GM12878 (cell line): Measurements from ENCODE around the gene SCUBE2. TPM values are rescaled to one million over a fixed set of nuclear protein-coding genes. Genes with fewer than 3 reads are reported as not detected.

Experiments
- ATAC-seq: fragments of 200-7000 bp; cut with Tn5 transposase; 3 replicates; pipeline ENCODE4 v1.9.1; 2020; ENCODE audit warnings: mild to moderate bottlenecking, moderate library complexity
- BruUV-seq: library from RNA; stranded (reverse); fragments of 400-500 nt; replicated peaks from 2 replicates; lab custom pipeline; 2021; lab: Mats Ljungman, UMichigan
- CTCF ChIA-PET: fragments of 300-600 bp; sonication (Branson Sonifier 250); formaldehyde crosslinking; extraction: SDS; loops from one replicate; lab custom pipeline; 2021; ENCODE audit warnings: inconsistent platforms; lab: Yijun Ruan, JAX
- POLR2A ChIA-PET: fragments of 350-600 bp; formaldehyde crosslinking; extraction: SDS; loops from one replicate; lab custom pipeline; 2021; ENCODE audit warnings: inconsistent platforms; lab: Charles Lee
- RAD21 ChIA-PET: fragments of 300-600 bp; sonication (Branson Sonifier 250); formaldehyde crosslinking; loops from one replicate; lab custom pipeline; 2023; ENCODE audit warnings: antibody characterized with exemption; ENCODE audit not compliant: unreplicated experiment; lab: Charles Lee
- SMC1A ChIA-PET: fragments of 300-600 bp; sonication (Branson Sonifier 250); formaldehyde crosslinking; loops from one replicate; lab custom pipeline; 2023; ENCODE audit not compliant: unreplicated experiment, uncharacterized antibody; lab: Charles Lee
- DNase-seq: peaks from one replicate; pipeline ENCODE4 v3.0.0-alpha.2; 2011; ENCODE audit warnings: low read depth, low spot score
- FAIRE-seq: peaks from 3 replicates; lab custom pipeline; 2011; peaks lifted over from hg19 to GRCh38; lab: Jason Lieb, UNC
- H2AFZ ChIP-seq: 2 replicates; pipeline ENCODE4 v1.6.0; 2011; ENCODE audit warnings: low read depth, low read length, control low read depth; ENCODE audit not compliant: control insufficient read depth
- H3K27ac ChIP-seq: 2 replicates; pipeline ENCODE4 v1.5.1; 2011; ENCODE audit warnings: control low read depth; ENCODE audit not compliant: control insufficient read depth, insufficient read depth
- H3K27me3 ChIP-seq, 2 experiments: replicated peaks in 1 of 2; 2 replicates each; pipeline versions ENCODE4 v1.6.0 to v1.6.1; 2011; ENCODE audit warnings: low read length in 1 of 2; ENCODE audit not compliant: control insufficient read depth in 2 of 2, insufficient read depth in 2 of 2
- H3K36me3 ChIP-seq, 2 experiments: 2 replicates each; pipeline ENCODE4 v1.5.1; 2011; ENCODE audit warnings: low read length in 1 of 2; ENCODE audit not compliant: control insufficient read depth in 2 of 2, insufficient read depth in 2 of 2
- H3K4me1 ChIP-seq: 2 replicates; pipeline ENCODE4 v1.6.1; 2011; ENCODE audit warnings: mild to moderate bottlenecking, low read length, moderate library complexity, mixed read lengths; ENCODE audit not compliant: control insufficient read depth, insufficient read depth
- H3K4me2 ChIP-seq: 2 replicates; pipeline ENCODE4 v1.6.0; 2011; ENCODE audit warnings: control low read depth; ENCODE audit not compliant: control insufficient read depth, insufficient read depth
- H3K4me3 ChIP-seq: fragments of 200-600 bp; sonication (generic); 2 replicates; pipeline ENCODE4 v1.5.1; 2016
- H3K79me2 ChIP-seq: 2 replicates; pipeline ENCODE4 v1.6.0; 2011; ENCODE audit warnings: low read length; ENCODE audit not compliant: control insufficient read depth, insufficient read depth
- H3K9ac ChIP-seq: 2 replicates; pipeline ENCODE4 v1.8.0; 2011; ENCODE audit warnings: low read length, control low read depth, mixed read lengths; ENCODE audit not compliant: control insufficient read depth, insufficient read depth
- H3K9me3 ChIP-seq: replicated peaks from 3 replicates; pipeline ENCODE4 v1.5.1; 2011; ENCODE audit warnings: mild to moderate bottlenecking, low read length; ENCODE audit not compliant: control insufficient read depth, insufficient read depth
- H4K20me1 ChIP-seq: 2 replicates; pipeline ENCODE4 v1.6.0; 2011; ENCODE audit not compliant: control insufficient read depth, insufficient read depth
- ATF2 ChIP-seq: IDR thresholded peaks from 2 replicates; pipeline ENCODE4 v1.6.1; 2012; ENCODE audit warnings: low read length, inconsistent platforms
- GABPA ChIP-seq: IDR thresholded peaks from 2 replicates; pipeline ENCODE4 v1.6.1; 2014; ENCODE audit warnings: antibody characterized with exemption, low read depth, mild to moderate bottlenecking, inconsistent platforms
- HDAC2 ChIP-seq: fragments of 200-600 bp; sonication (generic); IDR thresholded peaks from 2 replicates; pipeline ENCODE4 v1.6.1; 2017
- NFIC ChIP-seq: IDR thresholded peaks from 2 replicates; pipeline ENCODE4 v1.6.1; 2012; ENCODE audit warnings: low read depth, mild to moderate bottlenecking, inconsistent platforms, low read length, moderate library complexity
- ZBED1 ChIP-seq: IDR thresholded peaks from 2 replicates; pipeline ENCODE4 v1.6.1; 2016; ENCODE audit warnings: borderline replicate concordance
- ZNF622 ChIP-seq: fragments of 450-650 bp; IDR thresholded peaks from 2 replicates; pipeline ENCODE4 v1.6.1; 2017; ENCODE audit warnings: mild to moderate bottlenecking, inconsistent platforms
- WGBS: methylation state at CpG from one replicate; pipeline ENCODE4 v1.1.6; 2016; ENCODE audit warnings: low lambda C conversion rate; ENCODE audit not compliant: insufficient replicate concordance, insufficient coverage; ENCODE audit errors: missing lambda C conversion rate; 5-methylcytosine and 5-hydroxymethylcytosine counted together
- in situ Hi-C: fragments of 300-500 bp; cut with MboI; formaldehyde crosslinking; loops from 9 replicates; pipeline ENCODE4 v1.14.3; 2018; ENCODE audit warnings: mixed read lengths
- intact Hi-C: fragments of 100-400 bp; cut with micrococcal nuclease; formaldehyde crosslinking; loops from one replicate; pipeline ENCODE4 v1.14.2; 2022; ENCODE audit not compliant: unreplicated experiment
- polyA plus RNA-seq, 11 experiments: library from polyadenylated mRNA; depleted of rRNA in 4 of 11; unstranded in 6 of 11; stranded (reverse) in 5 of 11; fragments of >200 nt; fragmentation: Nextera tagmentation in 4 of 11; fragmentation: Illumina TruSeq in 1 of 11; extraction: Ambion mirVana in 4 of 11; extraction: Trizol in 1 of 11; gene quantifications; 1 replicate in 1 of 11; 2 replicates in 10 of 11; pipeline versions ENCODE4 v1.2.1 to v1.2.3, GENCODE V29; 2011 to 2016; ENCODE audit warnings: inconsistent platforms in 2 of 11, missing spikeins in 2 of 11, low read depth in 1 of 11
- total RNA-seq, 4 experiments: library from RNA; depleted of rRNA in 3 of 4; stranded (reverse); fragments of >200 nt in 3 of 4; fragmentation: Illumina TruSeq in 1 of 4; extraction: Trizol in 1 of 4; gene quantifications; 2 replicates each; pipeline versions ENCODE4 v1.2.1 to v1.2.3, GENCODE V29; 2013 to 2021

The SCUBE2 gene
- total and polyA plus RNA-seq, 10 of the 15 experiments (the other 5 are each of a cell fraction or from before 2014, with no cell fraction given) = 0.12 to 0.56 (median 0.31) TPM; not detected in 2

- TF ChIP-seq NFIC (peak; percentile 58; the same call in 1 of the 2 replicates), ATF2 (0 out of 2 replicates have a peak, but pooled peaks have one; percentile 26)
Measured at GRCh38 chr11:9081153-9081552, 10.2 kb downstream of the SCUBE2 start (continued).

- Histone ChIP-seq H3K4me3 (no peak overlapping the region), H2AFZ (no peak overlapping the region), H3K4me1 (no peaks in the 10 kb centered on the region), H3K27ac (no peak overlapping the region), H4K20me1 (no peaks in the 10 kb centered on the region), H3K9ac (no peak overlapping the region), H3K4me2 (no peak overlapping the region), H3K27me3 (no peaks in the 10 kb centered on the region; a peak in 1 of 4 replicates), H3K36me3 (no peaks in the 10 kb centered on the region), H3K9me3 (no peaks in the 10 kb centered on the region), H3K79me2 (no peaks in the 10 kb centered on the region)
- SMC1A ChIA-PET = interaction anchor here (3.7 kb wide), 1 partner anchor 14 kb away, joined by 22 read pairs; no protein-coding TSS in a partner anchor
- DNase-seq (no peak), FAIRE-seq (no peak), ATAC-seq (no peak)
- no peak for TF ChIP-seq GABPA
- TF ChIP-seq HDAC2 = no peak
- no peak for TF ChIP-seq ZBED1
- TF ChIP-seq ZNF622 = no peak
- no TSS peak for BruUV-seq
- intact Hi-C loops (no loop called here), in situ Hi-C loops (no loop called here)
- POLR2A ChIA-PET = interaction anchor here (1.3 kb wide), 1 partner anchor 17 kb away, joined by 5 read pairs; no protein-coding TSS in a partner anchor
- CTCF ChIA-PET = interaction anchor here (1.1 to 1.3 kb wide), 2 partner anchors 11 to 59 kb away, joined by 3 read pairs; no protein-coding TSS in a partner anchor
- 56% methylated on average over 5 of the region's 5 CpGs for WGBS
- RAD21 ChIA-PET = no interaction called here
Measured at GRCh38 chr11:9078113-9079086, 13.0 kb downstream of the SCUBE2 start.
